Thymus (tissue), 11 donors: Measurements from ENCODE around the gene GNAI3. TPM values are rescaled to one million over a fixed set of nuclear protein-coding genes. Genes with fewer than 3 reads are reported as not detected.

Experiments used
- DNase-seq, 9 donors: peaks; one replicate each; pipeline ENCODE4 v3.0.0-alpha.2; 2013; ENCODE audit warnings: low spot score in 9 of 9, low read depth in 6 of 9, missing footprints in 1 of 9
- H3K27ac ChIP-seq, 2 donors: one replicate each; pipeline ENCODE4 v1.5.1; 2013; ENCODE audit warnings: control low read depth in 1 of 2, low read depth in 1 of 2, low read length in 1 of 2, mild to moderate bottlenecking in 1 of 2, moderate library complexity in 1 of 2
- H3K27me3 ChIP-seq, 2 donors: one replicate each; pipeline ENCODE4 v1.5.1; 2013; ENCODE audit warnings: low read length in 1 of 2; ENCODE audit not compliant: control insufficient read depth in 2 of 2, insufficient read depth in 1 of 2
- H3K36me3 ChIP-seq, 2 donors: one replicate each; pipeline ENCODE4 v1.5.1; 2013; ENCODE audit warnings: low read length in 1 of 2, mild to moderate bottlenecking in 1 of 2, moderate library complexity in 1 of 2; ENCODE audit not compliant: control insufficient read depth in 2 of 2, insufficient read depth in 2 of 2
- H3K4me1 ChIP-seq, 2 donors: one replicate each; pipeline ENCODE4 v1.5.1; 2013; ENCODE audit warnings: low read length in 2 of 2; ENCODE audit not compliant: control insufficient read depth in 2 of 2, insufficient read depth in 2 of 2
- H3K4me3 ChIP-seq, 2 donors: one replicate each; pipeline ENCODE4 v1.5.1; 2013; ENCODE audit warnings: low read length in 2 of 2, control low read depth in 1 of 2, mild to moderate bottlenecking in 1 of 2
- H3K9me3 ChIP-seq, 2 donors: one replicate each; pipeline ENCODE4 v1.5.1; 2013; ENCODE audit warnings: low read length in 1 of 2, mild to moderate bottlenecking in 1 of 2; ENCODE audit not compliant: control insufficient read depth in 2 of 2, insufficient read depth in 1 of 2
- WGBS: extraction: QIAGEN DNeasy Blood & Tissue Kit; methylation state at CpG from one replicate; pipeline ENCODE4 v1.1.7; 2013; 5-methylcytosine and 5-hydroxymethylcytosine counted together
- polyA plus RNA-seq: library from polyadenylated mRNA; stranded (reverse); fragments of 200-250 nt; gene quantifications from one replicate; pipeline ENCODE4 v1.2.3, GENCODE V29; 2013
- total RNA-seq: library from RNA; stranded (reverse); fragments of 120-200 nt; gene quantifications from one replicate; pipeline ENCODE4 v1.2.4, GENCODE V29; 2013
- donor health status: healthy.

Gene GNAI3
- total and polyA plus RNA-seq, 2 donors, result 4.7 to 7.7 TPM

DNA sequence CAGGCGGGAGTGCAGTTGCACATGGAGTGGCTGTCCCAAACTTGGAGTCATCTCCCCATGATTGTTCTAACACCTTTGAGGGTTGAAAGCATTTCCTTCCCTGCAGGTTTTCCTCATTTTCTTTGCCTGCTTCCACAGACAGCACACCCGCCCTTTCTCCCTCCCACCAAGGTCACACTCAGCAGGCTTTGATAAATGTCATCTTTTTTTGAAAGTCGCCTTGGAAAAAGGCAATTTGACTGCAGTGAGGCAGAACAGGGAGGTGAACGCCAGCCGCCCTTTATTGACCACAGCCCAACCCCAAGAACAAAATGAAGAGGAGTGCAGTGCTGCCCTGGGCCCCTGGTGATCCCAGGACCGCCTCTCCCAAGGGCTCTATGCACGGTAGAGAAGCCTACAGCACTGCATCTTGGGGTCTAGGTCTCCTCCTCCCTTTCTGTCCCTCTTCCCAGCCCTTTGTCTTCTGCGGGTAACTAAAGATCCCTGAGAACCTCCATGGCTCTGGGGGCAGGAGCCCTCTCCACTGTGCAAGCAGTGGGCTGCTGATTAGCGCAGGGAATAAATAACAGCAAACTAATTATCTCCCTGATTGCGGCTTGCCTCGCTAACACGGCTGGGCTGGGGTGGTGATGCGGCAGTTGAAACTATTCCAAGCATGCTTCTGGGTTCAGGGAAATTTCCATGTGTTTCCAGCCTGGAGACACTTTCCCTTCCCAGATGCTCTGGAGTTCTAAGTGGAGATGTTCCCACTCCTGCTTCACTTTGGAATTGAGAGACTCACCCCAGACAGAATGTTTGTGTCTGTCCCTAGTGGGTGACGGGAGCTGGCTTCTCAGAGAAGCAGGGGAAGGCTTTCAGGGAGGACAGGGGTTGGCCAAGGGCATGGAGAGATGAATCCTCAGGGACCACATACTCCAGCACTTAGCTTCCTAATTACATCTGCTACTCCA, 27.1 kb upstream of the GNAI3 start:
- Histone ChIP-seq H3K4me3 (no peak overlapping the region), H3K27ac (no peak overlapping the region), H3K4me1 (no peaks in the 10 kb centered on the region), H3K27me3 (peaks cover 0 to 6% of the 10 kb centered on the region in 2 donors), H3K9me3 (no peaks in the 10 kb centered on the region), H3K36me3 (no peaks in the 10 kb centered on the region)
- WGBS, result 94% methylated on average over 14 of the region's 14 CpGs
- DNase-seq, result no peak

DNA sequence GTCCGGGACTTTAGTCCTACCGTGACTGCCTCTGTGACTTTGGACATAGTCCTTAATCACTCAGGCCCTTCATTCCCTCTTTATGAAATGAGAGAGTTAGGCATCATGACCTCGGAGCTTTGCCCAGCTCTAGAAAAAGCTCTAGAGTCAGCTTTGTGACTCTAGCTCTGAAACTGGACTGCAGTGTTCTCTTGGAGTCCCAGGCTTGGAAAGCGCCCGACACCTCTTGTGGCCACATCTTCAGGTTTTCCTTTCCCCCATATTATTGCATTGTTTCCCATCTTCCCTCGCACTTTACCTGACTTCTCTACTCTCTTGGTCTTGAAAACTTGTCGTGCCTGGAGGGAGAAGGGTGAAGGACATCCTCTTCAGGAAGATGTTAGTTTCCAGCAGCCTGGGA, 26.4 kb upstream of the GNAI3 start:
- no peak overlapping the region for H3K4me3 ChIP-seq
- no peaks in the 10 kb centered on the region for H3K4me1 ChIP-seq
- peaks cover 0 to 6% of the 10 kb centered on the region in 2 donors for H3K27me3 ChIP-seq
- H3K36me3 ChIP-seq, result no peaks in the 10 kb centered on the region
- H3K27ac ChIP-seq, result no peak overlapping the region
- H3K9me3 ChIP-seq, result no peaks in the 10 kb centered on the region
- WGBS, result 96% methylated on average over 7 of the region's 7 CpGs
- no peak for DNase-seq

DNA sequence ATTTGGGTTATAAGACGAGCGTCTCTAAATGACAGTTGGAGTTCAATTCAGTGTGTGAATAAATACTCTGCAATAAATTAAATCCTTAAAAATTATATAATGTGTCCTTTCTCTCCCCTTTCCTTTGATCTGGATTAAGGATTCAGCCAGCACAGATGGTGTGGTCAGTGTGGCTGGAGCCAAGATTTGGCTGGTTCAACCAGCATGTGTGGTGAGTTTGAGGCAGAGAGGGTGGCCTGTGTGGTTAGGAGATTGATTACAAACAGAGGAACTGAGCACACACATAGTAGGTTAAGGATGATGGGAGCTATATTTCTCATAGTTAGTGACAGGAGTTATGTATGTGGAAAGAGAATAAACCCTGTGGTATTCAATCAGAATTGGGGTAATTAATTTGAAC, 24.7 kb upstream of the GNAI3 start:
- H3K36me3 ChIP-seq, result no peaks in the 10 kb centered on the region
- H3K9me3 ChIP-seq, result no peaks in the 10 kb centered on the region
- H3K27me3 ChIP-seq, result peaks cover 0 to 6% of the 10 kb centered on the region in 2 donors
- H3K27ac ChIP-seq, result no peak overlapping the region
- over 99% methylated on average over 2 of the region's 2 CpGs for WGBS
- no peaks in the 10 kb centered on the region for H3K4me1 ChIP-seq
- H3K4me3 ChIP-seq, result no peak overlapping the region
- DNase-seq, result no peak

DNA sequence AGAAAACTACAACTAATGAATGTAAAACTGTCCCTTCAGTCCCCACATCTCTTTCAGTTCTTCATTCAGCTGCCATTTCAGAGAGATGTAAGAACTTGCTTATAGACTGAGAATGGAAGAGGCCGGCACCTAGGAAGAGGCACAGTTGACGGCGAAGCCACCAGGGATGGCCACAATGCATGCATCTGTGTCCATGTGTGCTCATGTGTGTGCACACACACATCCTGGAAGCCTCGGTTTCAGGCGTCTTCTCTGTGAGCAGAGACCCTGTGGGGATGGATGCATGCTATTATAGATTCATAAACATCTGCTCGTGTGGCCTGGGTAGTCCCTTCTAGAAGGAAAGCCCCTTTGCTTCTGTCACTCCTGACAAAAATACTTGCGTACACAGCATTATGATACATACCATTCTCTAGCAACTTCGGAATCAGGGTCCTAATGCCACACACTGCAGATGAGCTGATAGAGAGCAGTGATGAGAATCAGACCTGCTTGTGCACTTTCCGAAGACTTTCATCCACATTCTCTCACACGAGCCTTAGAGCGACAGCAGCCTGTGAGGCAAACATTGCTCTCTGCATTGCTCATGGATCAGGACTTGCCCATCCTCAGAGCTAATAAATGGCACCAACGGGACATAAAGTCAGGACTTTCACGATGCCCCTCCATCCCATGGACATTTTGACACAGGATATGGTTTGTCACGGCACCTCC, 21.2 kb upstream of the GNAI3 start:
- H3K27ac ChIP-seq, result no peak overlapping the region
- H3K4me1 ChIP-seq, result peaks cover 4 to 27% of the 10 kb centered on the region in 2 donors
- no peak for DNase-seq
- H3K36me3 ChIP-seq, result no peaks in the 10 kb centered on the region
- 88% methylated on average over 14 of the region's 14 CpGs for WGBS
- H3K9me3 ChIP-seq, result no peaks in the 10 kb centered on the region
- no peak overlapping the region for H3K4me3 ChIP-seq
- no peaks in the 10 kb centered on the region for H3K27me3 ChIP-seq

DNA sequence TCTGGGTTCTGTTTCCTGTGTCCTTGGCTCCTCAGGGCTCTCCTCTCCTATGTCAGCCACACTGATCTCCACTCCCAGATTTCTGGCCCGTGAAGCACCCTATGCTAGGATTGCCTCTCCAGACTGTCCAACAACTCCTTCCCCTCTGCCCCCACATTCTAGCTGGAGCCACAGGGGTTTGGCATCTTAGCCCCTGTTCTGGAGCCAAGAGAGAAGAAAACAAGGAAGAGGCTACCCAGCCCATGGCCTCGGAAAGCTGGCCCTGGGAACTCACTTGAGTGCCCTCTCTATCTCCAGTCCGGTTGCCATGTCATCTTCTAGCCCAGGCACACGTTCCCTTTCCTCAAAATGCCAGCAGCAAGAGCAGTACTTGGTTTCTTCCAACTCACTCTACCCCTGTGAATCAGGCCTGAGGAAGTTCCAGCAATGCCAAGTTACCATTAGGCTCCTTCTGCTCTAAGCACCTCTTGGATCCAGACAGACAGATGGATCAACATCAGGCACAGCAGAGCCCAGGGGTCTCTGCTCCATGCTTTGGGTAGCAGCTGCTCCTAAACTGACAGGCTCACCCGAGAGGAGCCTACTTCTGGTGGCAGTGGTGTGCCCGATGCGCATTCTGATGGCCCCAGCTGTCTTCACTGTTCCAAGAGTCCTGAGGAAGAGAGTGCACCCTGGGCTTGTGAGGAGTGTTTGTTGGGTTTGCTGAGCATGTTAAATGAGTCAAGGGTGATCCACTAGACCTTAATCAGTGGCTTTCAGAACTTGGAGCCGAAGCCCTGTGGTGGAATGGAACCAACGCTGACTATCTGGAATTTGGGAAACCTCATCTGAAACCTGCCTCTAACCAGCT, 20.3 kb upstream of the GNAI3 start:
- Histone ChIP-seq H3K27me3 (no peaks in the 10 kb centered on the region), H3K4me1 (peaks cover 4 to 34% of the 10 kb centered on the region in 2 donors), H3K9me3 (no peaks in the 10 kb centered on the region), H3K27ac (no peak overlapping the region), H3K4me3 (no peak overlapping the region), H3K36me3 (no peaks in the 10 kb centered on the region)
- WGBS, result 95% methylated on average over 9 of the region's 9 CpGs
- no peak for DNase-seq

DNA sequence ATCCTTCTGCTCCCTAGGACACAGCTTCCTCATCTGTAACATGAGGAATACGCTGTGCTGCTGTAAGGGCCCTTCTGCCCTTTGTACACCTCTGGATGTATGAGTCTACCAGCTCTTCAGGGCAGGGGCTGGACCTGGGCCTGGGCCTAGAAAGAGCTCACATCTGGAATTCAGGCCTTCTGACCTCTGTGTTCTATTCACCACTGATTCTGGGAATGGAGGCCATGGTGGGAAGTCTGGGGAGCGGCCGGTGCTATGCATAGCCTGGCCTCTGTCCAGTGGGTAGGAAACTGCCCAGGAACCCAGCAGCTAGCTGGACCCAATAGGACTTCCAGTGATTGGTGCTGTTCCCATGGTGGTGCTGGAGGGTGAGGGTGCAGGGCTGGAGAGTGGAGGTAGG, 19.7 kb upstream of the GNAI3 start:
- DNase-seq, result no peak
- no peaks in the 10 kb centered on the region for H3K36me3 ChIP-seq

DNA sequence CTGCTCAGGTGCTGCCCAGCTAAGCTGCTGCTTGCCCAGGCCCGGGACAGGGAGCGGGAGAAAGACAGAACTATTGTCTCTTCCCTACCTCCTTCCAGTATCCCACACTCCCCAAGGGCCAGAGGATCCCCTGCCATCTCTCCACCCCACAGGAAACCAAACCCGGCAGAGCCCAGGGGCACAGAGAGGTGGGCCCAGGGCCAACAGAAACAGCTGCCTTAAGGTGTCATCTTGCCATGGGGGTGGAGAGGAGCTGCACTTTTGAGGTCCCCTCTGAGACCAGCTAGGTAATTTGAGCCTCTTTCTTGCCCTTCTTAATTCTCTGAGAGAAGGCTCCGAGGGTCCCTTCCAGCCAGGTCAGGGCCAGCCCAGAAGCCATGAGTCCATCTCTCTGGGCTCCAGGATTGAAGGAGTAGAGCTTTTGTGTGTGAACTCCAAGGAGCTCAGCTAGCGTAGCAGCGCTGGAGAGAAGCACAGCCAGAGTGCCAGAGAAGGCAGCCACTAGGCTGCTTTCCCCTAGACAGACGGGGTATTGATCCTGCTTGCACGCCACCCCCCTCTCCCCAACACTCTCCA, 18.4 kb upstream of the GNAI3 start:
- peaks cover 4 to 34% of the 10 kb centered on the region in 2 donors for H3K4me1 ChIP-seq
- no peak for DNase-seq
- 84% methylated on average over 8 of the region's 8 CpGs for WGBS
- no peak overlapping the region for H3K4me3 ChIP-seq
- no peaks in the 10 kb centered on the region for H3K9me3 ChIP-seq
- H3K27me3 ChIP-seq, result no peaks in the 10 kb centered on the region
- no peaks in the 10 kb centered on the region for H3K36me3 ChIP-seq
- no peak overlapping the region for H3K27ac ChIP-seq

More for the DNA sequence above, 19.7 kb upstream of the GNAI3 start:
- Histone ChIP-seq H3K4me3 (no peak overlapping the region), H3K27me3 (no peaks in the 10 kb centered on the region), H3K4me1 (peaks cover 4 to 34% of the 10 kb centered on the region in 2 donors), H3K9me3 (no peaks in the 10 kb centered on the region), H3K27ac (no peak overlapping the region)
- 98% methylated on average over 3 of the region's 3 CpGs for WGBS

DNA sequence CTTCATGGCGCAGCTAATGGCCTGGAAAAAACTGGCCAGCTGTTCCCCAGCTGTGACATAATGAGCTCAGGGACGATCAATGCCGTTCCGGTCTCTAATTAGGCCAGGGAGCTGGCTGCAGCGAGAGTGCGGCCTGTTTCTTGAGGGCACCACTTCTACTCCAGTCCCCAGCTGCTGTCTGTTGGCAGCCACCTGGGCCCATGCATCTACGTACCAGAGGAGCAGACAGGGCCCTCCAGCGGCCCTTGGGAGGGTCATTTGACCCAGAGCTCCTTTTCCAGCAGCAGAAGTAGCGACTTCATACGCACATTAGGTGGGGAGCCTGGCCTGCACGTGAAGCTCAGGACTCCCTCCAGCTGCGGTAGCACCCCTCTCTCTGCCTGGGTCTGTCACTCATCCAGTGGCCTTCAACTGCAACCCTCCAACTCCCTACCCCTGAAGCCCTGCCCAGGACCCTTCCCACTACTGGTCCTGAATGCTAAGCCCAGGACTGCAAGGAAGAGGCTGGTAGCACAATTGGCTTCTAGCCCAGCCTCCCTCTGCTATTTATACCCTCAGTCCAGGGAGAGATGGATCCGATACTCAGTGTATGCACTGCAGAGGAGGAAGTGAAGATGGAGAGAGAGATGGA, 17.8 kb upstream of the GNAI3 start:
- Histone ChIP-seq H3K9me3 (no peaks in the 10 kb centered on the region), H3K4me3 (no peak overlapping the region), H3K27ac (no peak overlapping the region), H3K36me3 (no peaks in the 10 kb centered on the region), H3K4me1 (peaks cover 4 to 34% of the 10 kb centered on the region in 2 donors), H3K27me3 (no peaks in the 10 kb centered on the region)
- no peak for DNase-seq
- 95% methylated on average over 13 of the region's 13 CpGs for WGBS
